ENCODE results near the gene GCSAM.

GCSAM gene

GRCh38 chr3:112132975-112133448 lies at the start of gene GCSAM:
Gene GCSAM (minus strand): TSS chr3:112133248. CDS start chr3:112133120, 128 bp downstream.
- peak within 1 kb of the TSS; percentile 68 for H3K4me3 ChIP-seq (ENCODE audit: low read depth, low read length)
- TF ChIP-seq CTCF (IDR thresholded peaks at IDR 0.05; ENCODE audit: low read depth, low read length, missing control alignments), result no peak
- peak; percentile 96 for DNase-seq (ENCODE audit: low read depth)

- TF ChIP-seq CTCF (IDR thresholded peaks at IDR 0.05; ENCODE audit: low read depth, low read length, missing control alignments), result no peak
- no peak overlapping the region for H3K4me3 ChIP-seq (ENCODE audit: low read depth, low read length)
- no peak for DNase-seq (ENCODE audit: low read depth)
Observed at GRCh38 chr3:112175646-112176045, 42.6 kb upstream of the GCSAM start.

GRCh38 chr3:112175037-112175436 lies 42.0 kb upstream of the GCSAM start:
- TF ChIP-seq CTCF (IDR thresholded peaks at IDR 0.05; ENCODE audit: low read depth, low read length, missing control alignments), result no peak
- no peak overlapping the region for H3K4me3 ChIP-seq (ENCODE audit: low read depth, low read length)
- DNase-seq (ENCODE audit: low read depth), result no peak

GRCh38 chr3:112171144-112171543 lies 38.1 kb upstream of the GCSAM start:
- H3K4me3 ChIP-seq (ENCODE audit: low read depth, low read length), result no peak overlapping the region
- DNase-seq (ENCODE audit: low read depth), result no peak
- no peak for TF ChIP-seq CTCF (IDR thresholded peaks at IDR 0.05; ENCODE audit: low read depth, low read length, missing control alignments)

GRCh38 chr3:112170046-112170445 lies 37.0 kb upstream of the GCSAM start:
- no peak overlapping the region for H3K4me3 ChIP-seq (ENCODE audit: low read depth, low read length)
- TF ChIP-seq CTCF (IDR thresholded peaks at IDR 0.05; ENCODE audit: low read depth, low read length, missing control alignments), result no peak
- DNase-seq (ENCODE audit: low read depth), result no peak

- TF ChIP-seq CTCF (IDR thresholded peaks at IDR 0.05; ENCODE audit: low read depth, low read length, missing control alignments), result no peak
- H3K4me3 ChIP-seq (ENCODE audit: low read depth, low read length), result no peak overlapping the region
- DNase-seq (ENCODE audit: low read depth), result peak; percentile 12
Observed at GRCh38 chr3:112167758-112168157, 34.7 kb upstream of the GCSAM start.

GRCh38 chr3:112149136-112149535 lies 16.1 kb upstream of the GCSAM start:
- no peak for DNase-seq (ENCODE audit: low read depth)
- H3K4me3 ChIP-seq (ENCODE audit: low read depth, low read length), result no peak overlapping the region
- no peak for TF ChIP-seq CTCF (IDR thresholded peaks at IDR 0.05; ENCODE audit: low read depth, low read length, missing control alignments)

All from GM12864 (cell line).